ENCODE measurements around the gene NFATC3.

The NFATC3 gene

DNA sequence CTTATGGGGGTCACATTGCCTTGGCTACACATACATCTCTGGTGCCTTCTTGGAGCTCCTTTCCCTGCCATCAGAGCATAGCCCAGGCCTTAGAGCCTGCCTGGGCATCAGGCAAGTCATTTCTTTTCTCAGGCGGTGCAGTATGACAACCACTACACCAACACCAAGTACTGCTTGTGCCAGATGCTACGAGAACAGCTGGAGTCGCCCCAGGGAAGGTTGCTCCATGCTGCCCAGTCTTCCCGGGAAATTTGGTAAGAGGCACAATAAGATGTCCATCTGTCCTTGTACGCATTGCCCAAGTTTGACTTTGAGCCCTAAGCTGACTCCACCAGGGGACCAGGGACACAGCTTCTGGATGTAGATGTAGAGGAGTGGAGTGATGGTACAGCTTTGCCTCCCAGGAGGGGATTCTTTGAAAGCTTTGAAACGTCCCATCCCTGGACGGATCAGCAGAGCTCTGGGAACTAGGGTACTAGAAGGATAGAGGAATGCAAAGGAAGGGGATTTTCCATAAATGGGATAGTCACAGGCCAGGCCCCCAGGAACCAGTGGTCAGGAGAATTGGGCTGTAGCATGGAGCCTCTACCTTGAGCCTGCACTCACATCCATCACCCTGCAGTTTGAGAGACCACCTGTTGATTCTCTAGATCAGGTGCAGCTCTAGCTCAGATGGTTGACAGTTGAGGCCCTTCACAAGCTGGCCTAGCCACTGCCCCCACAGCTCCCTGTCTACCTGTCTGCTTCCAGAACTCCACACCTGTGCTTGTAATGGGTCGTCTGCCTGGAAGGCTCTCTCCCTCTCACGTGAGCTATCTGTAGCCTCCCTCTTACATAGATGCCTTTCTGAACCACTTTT lies 11.0 kb upstream of the NFATC3 start:
- DNase-seq (ENCODE audit: low spot score) = no peak

DNA sequence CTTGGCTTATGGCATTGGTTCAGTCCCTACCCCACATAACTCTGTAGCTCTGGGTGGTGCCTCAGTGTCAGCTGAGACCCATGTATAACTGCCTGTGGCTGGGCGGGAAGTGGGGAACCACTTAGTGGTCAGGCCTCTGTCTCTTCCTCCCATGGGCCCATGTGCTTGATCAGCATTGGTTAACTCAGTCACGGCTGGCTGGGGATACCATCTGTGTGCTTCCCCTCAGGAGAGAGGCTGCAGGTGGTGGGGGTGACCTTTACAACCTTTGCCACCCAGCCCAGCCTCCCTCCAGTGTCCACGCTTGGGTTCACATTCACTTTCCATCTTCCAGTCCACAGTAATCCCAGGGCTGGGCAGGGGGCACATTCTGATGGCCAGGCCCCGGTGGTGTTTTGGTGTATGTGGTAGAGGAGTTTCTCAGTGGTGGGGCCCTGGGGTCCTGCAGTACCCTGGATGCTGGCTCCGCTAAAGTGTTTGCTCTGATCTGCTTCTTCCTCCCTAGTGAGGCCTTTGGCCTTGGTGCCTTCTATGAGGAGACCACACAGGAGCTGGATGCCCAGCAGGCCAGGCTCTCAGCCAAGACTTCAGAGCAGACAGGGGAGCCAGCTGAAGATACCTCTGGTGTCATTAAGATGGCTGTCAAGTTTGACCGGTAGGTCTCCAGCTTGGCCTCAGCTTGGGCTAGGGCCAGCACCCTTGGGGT lies 10.2 kb upstream of the NFATC3 start:
- no peak for DNase-seq (ENCODE audit: low spot score)

- no peak for DNase-seq (ENCODE audit: low spot score)
Measured at GRCh38 chr16:68075980-68076379, 9.2 kb upstream of the NFATC3 start.

DNA sequence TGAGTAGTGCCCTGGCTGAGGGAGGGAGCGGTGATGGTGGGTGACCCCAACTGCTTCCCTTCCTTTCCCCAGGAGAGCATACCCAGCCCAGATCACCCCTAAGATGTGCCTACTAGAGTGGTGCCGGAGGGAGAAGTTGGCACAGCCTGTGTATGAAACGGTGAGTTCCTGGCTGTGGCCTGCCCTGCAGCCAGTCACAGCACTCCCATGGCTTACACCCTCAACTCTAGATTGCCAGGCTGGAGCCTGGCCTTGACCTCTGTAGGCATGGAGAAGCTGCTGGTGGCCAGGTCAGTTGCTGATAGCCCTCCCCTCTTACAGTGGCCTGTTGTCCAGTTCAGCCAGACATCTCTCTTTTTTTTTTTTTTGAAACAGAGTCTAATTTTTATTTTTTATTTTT lies 8.6 kb upstream of the NFATC3 start:
- no peak for DNase-seq (ENCODE audit: low spot score)

GRCh38 chr16:68077866-68078700 lies 7.1 kb upstream of the NFATC3 start:
- DNase-seq (ENCODE audit: low spot score) = no peak

DNA sequence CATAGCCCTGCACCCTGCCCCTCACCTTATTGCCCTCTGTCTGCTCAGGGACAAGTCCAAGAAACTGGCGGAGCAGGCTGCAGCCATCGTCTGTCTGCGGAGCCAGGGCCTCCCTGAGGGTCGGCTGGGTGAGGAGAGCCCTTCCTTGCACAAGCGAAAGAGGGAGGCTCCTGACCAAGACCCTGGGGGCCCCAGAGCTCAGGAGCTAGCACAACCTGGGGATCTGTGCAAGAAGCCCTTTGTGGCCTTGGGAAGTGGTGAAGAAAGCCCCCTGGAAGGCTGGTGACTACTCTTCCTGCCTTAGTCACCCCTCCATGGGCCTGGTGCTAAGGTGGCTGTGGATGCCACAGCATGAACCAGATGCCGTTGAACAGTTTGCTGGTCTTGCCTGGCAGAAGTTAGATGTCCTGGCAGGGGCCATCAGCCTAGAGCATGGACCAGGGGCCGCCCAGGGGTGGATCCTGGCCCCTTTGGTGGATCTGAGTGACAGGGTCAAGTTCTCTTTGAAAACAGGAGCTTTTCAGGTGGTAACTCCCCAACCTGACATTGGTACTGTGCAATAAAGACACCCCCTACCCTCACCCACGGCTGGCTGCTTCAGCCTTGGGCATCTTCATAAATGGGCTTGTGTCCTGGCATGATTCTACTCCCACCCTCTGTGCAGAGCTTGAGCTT lies 6.3 kb upstream of the NFATC3 start:
- DNase-seq (ENCODE audit: low spot score) = no peak

DNA sequence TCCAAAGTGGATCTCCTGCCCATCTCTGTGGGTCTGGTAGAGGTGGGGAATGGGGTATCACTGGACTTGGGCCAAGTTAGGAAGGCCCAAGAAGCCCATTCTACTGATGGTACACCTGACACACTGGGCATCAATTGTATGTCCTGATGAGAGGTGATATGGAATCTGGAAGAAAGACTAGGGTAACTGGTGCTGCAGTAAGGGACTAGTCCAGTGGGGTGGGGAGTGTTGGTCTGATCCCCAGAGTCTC lies 5.9 kb upstream of the NFATC3 start:
- no peak for DNase-seq (ENCODE audit: low spot score)

- DNase-seq (ENCODE audit: low spot score) = no peak
Measured at GRCh38 chr16:68079626-68080344, 5.4 kb upstream of the NFATC3 start.

GRCh38 chr16:68081861-68082628 lies 3.1 kb upstream of the NFATC3 start:
- no peak for DNase-seq (ENCODE audit: low spot score)

- no peak for DNase-seq (ENCODE audit: low spot score)
Measured at GRCh38 chr16:68082629-68083238, 2.4 kb upstream of the NFATC3 start.

- DNase-seq (ENCODE audit: low spot score) = no peak
Measured at GRCh38 chr16:68083239-68083781, 1.9 kb upstream of the NFATC3 start.

DNA sequence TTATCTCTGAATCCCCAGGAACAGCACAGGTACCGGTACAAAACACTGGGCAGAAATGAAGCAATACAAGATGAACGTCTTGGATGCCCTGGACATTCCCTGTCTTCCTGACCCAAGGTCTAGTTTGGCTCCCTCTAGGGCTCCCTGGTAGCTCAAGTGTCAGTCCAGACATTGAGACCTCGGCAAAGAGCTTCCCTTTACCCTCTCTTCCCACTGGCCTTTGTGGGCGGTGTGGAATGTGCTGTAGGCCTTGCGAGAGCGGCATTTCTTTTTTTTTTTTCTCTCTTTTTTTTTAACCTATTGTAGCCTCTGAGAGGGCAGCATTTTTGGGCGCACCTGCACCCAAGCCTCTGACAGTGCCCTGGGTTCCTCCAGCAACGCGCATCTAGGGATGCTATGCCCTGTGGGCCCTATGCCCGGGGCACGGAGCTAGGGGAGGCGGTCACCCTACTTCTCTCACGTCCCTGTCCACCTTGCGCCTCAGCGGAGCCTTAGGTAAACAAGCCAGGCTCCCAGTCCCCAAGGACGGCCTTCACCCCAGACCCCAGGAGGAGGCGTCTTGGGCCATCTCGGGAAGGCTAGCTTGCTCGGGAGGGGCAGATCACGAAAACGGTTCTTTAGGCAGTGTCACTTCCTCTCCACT lies 1.2 kb upstream of the NFATC3 start:
- no peak for DNase-seq (ENCODE audit: low spot score)

GRCh38 chr16:68084504-68085258 lies 489 bp upstream of the NFATC3 start:
- peak; percentile 92 for DNase-seq (ENCODE audit: low spot score)

- no peak for DNase-seq (ENCODE audit: low spot score)
Measured at GRCh38 chr16:68086336-68086841, 1.2 kb downstream of the NFATC3 start.

DNA sequence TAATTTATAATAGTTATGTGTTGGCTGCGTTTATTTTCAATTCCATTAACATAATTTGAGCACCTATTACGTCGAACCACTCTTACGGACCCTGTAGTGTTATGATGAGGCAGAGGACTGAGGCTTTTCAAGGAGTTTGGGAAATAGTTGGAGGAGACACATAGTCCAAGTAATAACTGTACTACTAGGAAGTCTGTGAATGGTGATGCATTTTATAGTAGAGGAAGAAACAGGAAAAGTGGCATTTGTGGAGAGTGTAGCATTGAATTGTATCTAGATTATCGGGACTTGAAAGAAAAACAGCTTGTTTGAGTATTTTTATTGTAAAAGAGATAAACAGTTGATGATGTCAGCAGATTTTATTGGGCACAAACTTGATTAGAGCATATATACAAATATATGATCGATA lies 1.7 kb downstream of the NFATC3 start:
- DNase-seq (ENCODE audit: low spot score) = no peak

GRCh38 chr16:68087688-68088087 lies 2.5 kb downstream of the NFATC3 start:
- DNase-seq (ENCODE audit: low spot score) = no peak

- no peak for DNase-seq (ENCODE audit: low spot score)
Measured at GRCh38 chr16:68088130-68088972, 3.2 kb downstream of the NFATC3 start.

- no peak for DNase-seq (ENCODE audit: low spot score)
Measured at GRCh38 chr16:68089067-68089466, 3.9 kb downstream of the NFATC3 start.
